Vagina (tissue), 2 donors: ENCODE results near the gene SCTR.

Source experiments
- POLR2A ChIP-seq, 2 donors: fragments of 450-650 bp; IDR thresholded peaks; one replicate each; pipeline ENCODE4 v1.6.1; 2017; ENCODE audit warnings: antibody characterized with exemption in 2 of 2, mild to moderate bottlenecking in 2 of 2, moderate library complexity in 2 of 2
- POLR2AphosphoS5 ChIP-seq, 2 donors: sonication (generic); formaldehyde crosslinking; IDR thresholded peaks; one replicate each; pipeline ENCODE4 v1.9.0; 2017; ENCODE audit warnings: antibody characterized with exemption in 2 of 2, mild to moderate bottlenecking in 2 of 2, low read depth in 1 of 2; ENCODE audit not compliant: insufficient read depth in 1 of 2
- TF ChIP-seq, protein P1 (sequence below), 3 experiments: fragments of 450-650 bp in 2 of 3; fragments of 200-600 bp in 1 of 3; sonication (generic) in 1 of 3; IDR thresholded peaks; one replicate each; pipeline ENCODE4 v1.5.1; 2017 to 2019; ENCODE audit warnings: antibody characterized with exemption in 3 of 3, mild to moderate bottlenecking in 2 of 3, moderate library complexity in 2 of 3

DNA sequence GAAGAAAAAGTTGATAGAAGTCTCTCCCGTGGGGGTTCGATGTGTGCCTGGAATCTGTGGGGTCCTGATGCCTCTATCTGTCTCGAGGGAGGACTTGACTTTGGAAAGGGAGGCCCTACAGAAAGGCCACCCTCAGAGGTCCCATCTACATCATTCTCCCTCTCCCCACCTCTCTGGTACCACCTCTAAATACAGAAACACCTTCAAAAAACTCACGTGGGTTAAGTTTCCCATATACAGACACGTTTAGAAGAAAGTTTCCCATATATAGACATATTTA is 97.9 kb downstream of the SCTR start:
- TF ChIP-seq, protein P1, sequence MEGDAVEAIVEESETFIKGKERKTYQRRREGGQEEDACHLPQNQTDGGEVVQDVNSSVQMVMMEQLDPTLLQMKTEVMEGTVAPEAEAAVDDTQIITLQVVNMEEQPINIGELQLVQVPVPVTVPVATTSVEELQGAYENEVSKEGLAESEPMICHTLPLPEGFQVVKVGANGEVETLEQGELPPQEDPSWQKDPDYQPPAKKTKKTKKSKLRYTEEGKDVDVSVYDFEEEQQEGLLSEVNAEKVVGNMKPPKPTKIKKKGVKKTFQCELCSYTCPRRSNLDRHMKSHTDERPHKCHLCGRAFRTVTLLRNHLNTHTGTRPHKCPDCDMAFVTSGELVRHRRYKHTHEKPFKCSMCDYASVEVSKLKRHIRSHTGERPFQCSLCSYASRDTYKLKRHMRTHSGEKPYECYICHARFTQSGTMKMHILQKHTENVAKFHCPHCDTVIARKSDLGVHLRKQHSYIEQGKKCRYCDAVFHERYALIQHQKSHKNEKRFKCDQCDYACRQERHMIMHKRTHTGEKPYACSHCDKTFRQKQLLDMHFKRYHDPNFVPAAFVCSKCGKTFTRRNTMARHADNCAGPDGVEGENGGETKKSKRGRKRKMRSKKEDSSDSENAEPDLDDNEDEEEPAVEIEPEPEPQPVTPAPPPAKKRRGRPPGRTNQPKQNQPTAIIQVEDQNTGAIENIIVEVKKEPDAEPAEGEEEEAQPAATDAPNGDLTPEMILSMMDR (IDR thresholded peaks at IDR 0.05) = no peak
- TF ChIP-seq POLR2A (IDR thresholded peaks at IDR 0.05) (no peak), POLR2AphosphoS5 (IDR thresholded peaks at IDR 0.05; ENCODE audit: insufficient read depth in 1 of 2, low read depth in 1 of 2) (no peak)
